Measurements from ENCODE around the gene KDM4D. TPM values are rescaled to one million over a fixed set of nuclear protein-coding genes. Genes with fewer than 3 reads are reported as not detected.
A peak's percentile ranks its signal among the peaks of the same experiment; 100 is the strongest.

KDM4D gene
- 1.7 and 1.8 TPM in 2 replicates for total RNA-seq

- H3K4me3 ChIP-seq (ENCODE audit: low read depth, low read length) = peak within 1 kb of the TSS; percentile 94
- DNase-seq (ENCODE audit: low read depth) = peak; percentile 52
- no peak for TF ChIP-seq CTCF (conservative IDR thresholded peaks at IDR 0.05; ENCODE audit: low read depth, low read length)
Measured at GRCh38 chr11:94973099-94973968, at the start of gene KDM4D, which contains the start of gene CWC15. Gene KDM4D (plus strand): TSS chr11:94973709. CDS start chr11:94997373, 23,664 bp downstream. Gene CWC15 (minus strand): TSS chr11:94973556. CDS start chr11:94972185, 1,371 bp downstream.

GRCh38 chr11:94924171-94924572 lies 49.3 kb upstream of the KDM4D start:
- DNase-seq (ENCODE audit: low read depth) = no peak
- no peak overlapping the region for H3K4me3 ChIP-seq (ENCODE audit: low read depth, low read length)
- TF ChIP-seq CTCF (conservative IDR thresholded peaks at IDR 0.05; ENCODE audit: low read depth, low read length) = no peak

- no peak for DNase-seq (ENCODE audit: low read depth)
- no peak overlapping the region for H3K4me3 ChIP-seq (ENCODE audit: low read depth, low read length)
- TF ChIP-seq CTCF (conservative IDR thresholded peaks at IDR 0.05; ENCODE audit: low read depth, low read length) = no peak
Measured at GRCh38 chr11:94924612-94925011, 48.9 kb upstream of the KDM4D start.

- peak; percentile 35 for DNase-seq (ENCODE audit: low read depth)
- no peak for TF ChIP-seq CTCF (conservative IDR thresholded peaks at IDR 0.05; ENCODE audit: low read depth, low read length)
Measured at GRCh38 chr11:94925422-94926270, 47.9 kb upstream of the KDM4D start.

GRCh38 chr11:94926271-94926625 lies 47.3 kb upstream of the KDM4D start:
- no peak for DNase-seq (ENCODE audit: low read depth)
- no peak overlapping the region for H3K4me3 ChIP-seq (ENCODE audit: low read depth, low read length)
- no peak for TF ChIP-seq CTCF (conservative IDR thresholded peaks at IDR 0.05; ENCODE audit: low read depth, low read length)

More at GRCh38 chr11:94925422-94926270, 47.9 kb upstream of the KDM4D start:
- H3K4me3 ChIP-seq (ENCODE audit: low read depth, low read length) = no peak overlapping the region

- no peak for TF ChIP-seq CTCF (conservative IDR thresholded peaks at IDR 0.05; ENCODE audit: low read depth, low read length)
- no peak overlapping the region for H3K4me3 ChIP-seq (ENCODE audit: low read depth, low read length)
- peak; percentile 41 for DNase-seq (ENCODE audit: low read depth)
Measured at GRCh38 chr11:94926698-94927237, 46.7 kb upstream of the KDM4D start.
